Testis (tissue), 3 donors: ENCODE results near the gene RNASE8. TPM values are rescaled to one million over a fixed set of nuclear protein-coding genes. Genes with fewer than 3 reads are reported as not detected.

Experiments
- DNase-seq: peaks from one replicate; pipeline ENCODE4 v3.0.0-alpha.2; 2019
- H3K27ac ChIP-seq, 2 donors: fragments of 200-600 bp; sonication (generic); one replicate each; pipeline ENCODE4 v1.5.1; 2019
- H3K27me3 ChIP-seq: fragments of 200-600 bp; sonication (generic); one replicate; pipeline ENCODE4 v1.5.1; 2019
- H3K36me3 ChIP-seq: fragments of 200-600 bp; sonication (generic); one replicate; pipeline ENCODE4 v1.5.1; 2017; ENCODE audit warnings: low read depth; ENCODE audit errors: missing control alignments
- H3K4me1 ChIP-seq: fragments of 200-600 bp; sonication (generic); one replicate; pipeline ENCODE4 v1.5.1; 2019
- H3K4me3 ChIP-seq, 2 donors: fragments of 200-600 bp; sonication (generic); one replicate each; pipeline ENCODE4 v1.5.1; 2017 to 2019
- H3K9me3 ChIP-seq: fragments of 200-600 bp; sonication (generic); one replicate; pipeline ENCODE4 v1.5.1; 2017
- POLR2A ChIP-seq: fragments of 450-650 bp; IDR thresholded peaks from one replicate; pipeline ENCODE4 v1.6.1; 2017; ENCODE audit warnings: antibody characterized with exemption, mild to moderate bottlenecking, moderate library complexity
- WGBS, 2 donors: methylation state at CpG; one replicate each; pipeline ENCODE4 v1.1.5; 2018; 5-methylcytosine and 5-hydroxymethylcytosine counted together
- intact Hi-C: fragments of 100-400 bp; cut with DNase I; formaldehyde crosslinking; loops from one replicate; pipeline ENCODE4 v1.15.1; 2023; ENCODE audit warnings: low total_unique reads
- polyA plus RNA-seq: library from polyadenylated mRNA; stranded (reverse); fragments of 350-450 nt; fragmentation: Illumina TruSeq; extraction: RNeasy Lipid Tissue Mini Kit (QIAGEN cat#74804); gene quantifications from one replicate; pipeline ENCODE4 v1.2.3, GENCODE V29; 2014; ENCODE audit warnings: low read depth, low replicate concordance; ENCODE audit not compliant: insufficient read depth
- total RNA-seq, 2 donors: library from RNA; depleted of rRNA; stranded (reverse); fragments of >200 nt; gene quantifications; one replicate each; pipeline ENCODE4 v1.2.3, GENCODE V29; 2016
- TF ChIP-seq, protein P1 (sequence below), 3 experiments: fragments of 450-650 bp in 2 of 3; fragments of 200-600 bp in 1 of 3; sonication (generic) in 1 of 3; IDR thresholded peaks; one replicate each; pipeline ENCODE4 v1.5.1; 2016 to 2019; ENCODE audit warnings: antibody characterized with exemption in 3 of 3, mild to moderate bottlenecking in 2 of 3, moderate library complexity in 1 of 3

Gene RNASE8
- total and polyA plus RNA-seq, 3 donors from 2014 or later, result not detected

DNA sequence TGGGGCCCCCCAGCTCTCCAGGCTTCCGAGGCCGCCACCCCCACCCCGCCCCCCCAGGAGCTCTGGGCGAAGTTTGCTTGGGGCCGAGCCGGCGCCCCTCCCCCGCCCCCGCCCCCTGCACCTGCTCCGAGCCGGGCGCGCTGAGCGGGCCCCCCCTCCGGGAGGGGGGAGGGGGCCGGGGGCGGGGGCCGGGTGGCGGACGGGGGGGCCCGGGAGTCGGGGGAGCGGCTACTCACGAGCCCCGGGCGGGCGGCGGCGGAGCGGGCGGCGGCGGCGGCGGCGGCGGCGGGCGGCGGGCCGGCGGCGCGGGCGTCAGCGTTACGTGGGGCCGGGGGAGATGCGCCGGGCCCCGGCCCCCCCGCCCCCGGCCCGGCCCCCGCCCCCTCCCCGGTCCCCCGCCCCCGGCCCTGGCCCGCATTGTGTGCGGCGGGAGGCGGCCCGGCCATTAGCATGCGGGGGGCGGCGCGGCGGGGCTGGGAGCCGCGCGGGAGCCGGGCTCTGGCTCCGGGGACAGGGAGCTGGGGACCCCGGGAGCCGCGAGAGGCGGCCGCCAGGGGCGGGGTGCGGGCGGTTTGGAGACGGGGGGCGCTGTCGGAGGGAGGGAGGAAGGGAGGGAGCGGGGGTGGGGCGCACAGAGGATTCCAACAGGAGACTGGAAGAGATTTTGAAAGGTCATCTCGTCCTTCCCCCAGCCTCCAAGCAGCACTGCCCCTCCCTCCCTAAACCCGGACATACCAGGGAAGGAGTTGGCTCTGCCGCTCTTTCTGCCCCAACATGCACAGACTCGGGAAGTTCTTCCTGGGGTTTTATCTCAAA is 40.7 kb downstream of the RNASE8 start, which contains the start of gene ZNF219:
Gene ZNF219 (minus strand): TSS at position 580 of the 816 bp plus-strand sequence. CDS start 5,064 bp downstream, outside the sequence.
- Histone ChIP-seq H3K27ac (peak within 1 kb of the TSS; percentile 89 to 94), H3K36me3 (no peaks in the 10 kb centered on the region), H3K4me3 (peak within 1 kb of the TSS; percentile 70 to 71), H3K4me1 (peaks cover 33% of the 10 kb centered on the region), H3K27me3 (no peaks in the 10 kb centered on the region), H3K9me3 (no peaks in the 10 kb centered on the region)
- 0% methylated on average over 4 to 30 of the region's 90 CpGs for WGBS, 2 donors
- no peak for TF ChIP-seq POLR2A
- TF ChIP-seq, protein P1, sequence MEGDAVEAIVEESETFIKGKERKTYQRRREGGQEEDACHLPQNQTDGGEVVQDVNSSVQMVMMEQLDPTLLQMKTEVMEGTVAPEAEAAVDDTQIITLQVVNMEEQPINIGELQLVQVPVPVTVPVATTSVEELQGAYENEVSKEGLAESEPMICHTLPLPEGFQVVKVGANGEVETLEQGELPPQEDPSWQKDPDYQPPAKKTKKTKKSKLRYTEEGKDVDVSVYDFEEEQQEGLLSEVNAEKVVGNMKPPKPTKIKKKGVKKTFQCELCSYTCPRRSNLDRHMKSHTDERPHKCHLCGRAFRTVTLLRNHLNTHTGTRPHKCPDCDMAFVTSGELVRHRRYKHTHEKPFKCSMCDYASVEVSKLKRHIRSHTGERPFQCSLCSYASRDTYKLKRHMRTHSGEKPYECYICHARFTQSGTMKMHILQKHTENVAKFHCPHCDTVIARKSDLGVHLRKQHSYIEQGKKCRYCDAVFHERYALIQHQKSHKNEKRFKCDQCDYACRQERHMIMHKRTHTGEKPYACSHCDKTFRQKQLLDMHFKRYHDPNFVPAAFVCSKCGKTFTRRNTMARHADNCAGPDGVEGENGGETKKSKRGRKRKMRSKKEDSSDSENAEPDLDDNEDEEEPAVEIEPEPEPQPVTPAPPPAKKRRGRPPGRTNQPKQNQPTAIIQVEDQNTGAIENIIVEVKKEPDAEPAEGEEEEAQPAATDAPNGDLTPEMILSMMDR (IDR thresholded peaks at IDR 0.05), result no peak
- peak; percentile 75 for DNase-seq
- intact Hi-C loops, result loop anchor here (10.0 kb wide), 1 partner anchor 83 kb away; no protein-coding TSS in a partner anchor

DNA sequence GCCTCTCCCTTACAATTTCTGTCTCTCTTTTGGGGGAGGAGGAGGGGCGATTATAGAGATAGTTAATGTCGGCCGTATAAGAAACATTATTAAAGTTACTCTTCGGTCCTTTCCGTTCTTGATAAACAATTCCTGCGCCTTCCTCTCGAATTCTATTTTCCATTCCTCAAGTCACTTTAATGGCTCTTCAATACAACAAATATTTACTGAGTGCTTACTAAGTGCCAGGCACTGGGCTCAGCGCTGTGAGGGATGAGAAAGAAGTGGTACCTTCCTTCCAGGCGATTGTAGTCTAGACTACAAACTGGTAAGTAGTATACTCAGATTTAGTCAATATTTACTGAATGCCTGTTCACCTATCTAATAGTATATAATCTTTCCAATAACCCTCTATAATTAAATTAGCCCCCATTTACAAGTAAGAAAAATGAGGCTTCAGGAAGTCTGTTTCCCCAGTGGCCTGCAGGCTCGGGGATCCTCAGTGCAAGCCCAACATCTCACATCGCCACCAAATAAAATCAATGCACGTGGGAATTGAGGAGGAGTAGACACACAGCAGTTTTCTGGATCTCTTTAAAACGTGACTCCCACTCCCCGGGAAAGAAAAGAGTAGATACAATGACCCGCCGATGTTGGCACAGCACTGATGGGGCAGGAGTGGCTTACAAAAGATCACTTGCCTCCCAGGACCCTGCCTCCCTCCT is 41.4 kb downstream of the RNASE8 start:
- H3K27me3 ChIP-seq, result no peaks in the 10 kb centered on the region
- peak overlapping the region; percentile 89 to 94 for H3K27ac ChIP-seq
- intact Hi-C loops, result loop anchor here (10.0 kb wide), 1 partner anchor 84 kb away; no protein-coding TSS in a partner anchor
- peak; percentile 48 for DNase-seq
- no peak for TF ChIP-seq POLR2A
- TF ChIP-seq, protein P1 (IDR thresholded peaks at IDR 0.05), result no peak
- H3K36me3 ChIP-seq, result no peaks in the 10 kb centered on the region
- H3K9me3 ChIP-seq, result no peaks in the 10 kb centered on the region
- peaks cover 31% of the 10 kb centered on the region for H3K4me1 ChIP-seq
- 5 to 8% methylated on average over 16 of the region's 16 CpGs for WGBS, 2 donors
- H3K4me3 ChIP-seq, result peak overlapping the region; percentile 70 to 71

DNA sequence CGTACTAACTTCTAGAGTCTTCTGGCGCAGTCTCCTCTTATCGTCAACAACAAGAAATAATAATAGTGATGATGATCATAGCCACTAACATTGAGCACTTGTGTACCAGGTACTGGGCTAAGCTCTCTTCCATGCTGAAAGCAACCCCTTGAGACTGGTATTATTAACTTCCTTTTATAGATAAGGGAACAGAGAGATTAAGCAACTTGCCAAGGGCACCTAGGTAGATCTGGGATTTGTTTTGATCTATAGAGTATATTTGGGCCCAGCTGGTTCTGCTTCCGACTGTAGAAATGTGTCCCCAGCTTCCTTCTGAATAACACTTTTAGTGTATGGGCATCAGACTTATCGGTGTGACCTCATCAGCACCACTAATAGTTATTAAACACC is 42.0 kb downstream of the RNASE8 start:
- H3K4me1 ChIP-seq, result peaks cover 31% of the 10 kb centered on the region
- WGBS, 2 donors, result 50% methylated on average over 5 of the region's 5 CpGs
- DNase-seq, result no peak

DNA sequence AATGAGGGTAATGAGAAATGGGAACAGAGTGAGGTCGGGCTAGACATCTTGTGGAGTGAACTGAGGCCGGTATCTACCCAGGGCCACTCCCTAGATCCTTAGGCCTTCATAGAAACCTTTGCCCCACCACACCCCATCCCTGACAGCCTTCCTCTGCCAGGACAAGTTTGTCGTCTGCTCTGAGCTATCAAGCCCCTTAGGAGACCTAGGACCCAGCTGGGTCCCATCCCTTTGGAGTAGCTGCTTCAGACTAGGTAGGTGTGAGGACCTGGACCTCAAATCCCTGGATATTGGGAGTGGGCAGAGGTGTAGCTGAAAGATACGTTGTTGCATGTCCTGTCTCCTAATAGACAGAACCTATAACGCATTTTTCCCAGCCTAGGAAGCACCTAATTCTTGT is 43.3 kb downstream of the RNASE8 start, which contains the start of gene TMEM253:
Gene TMEM253 (plus strand): TSS at position 136 of the 400 bp plus-strand sequence. CDS start 278 bp downstream, outside the sequence.
- Histone ChIP-seq H3K27me3 (no peaks in the 10 kb centered on the region), H3K9me3 (no peaks in the 10 kb centered on the region), H3K27ac (peak within 1 kb of the TSS in 1 of 2 donors; percentile 89), H3K36me3 (no peaks in the 10 kb centered on the region), H3K4me3 (no peak within 1 kb of the TSS), H3K4me1 (peaks cover 41% of the 10 kb centered on the region)
- no peak for TF ChIP-seq POLR2A
- TF ChIP-seq, protein P1 (IDR thresholded peaks at IDR 0.05), result no peak
- intact Hi-C loops, result no loop called here
- DNase-seq, result no peak
- 84 to 90% methylated on average over 5 of the region's 5 CpGs for WGBS, 2 donors

More for the DNA sequence above, 42.0 kb downstream of the RNASE8 start:
- TF ChIP-seq POLR2A, result no peak
- TF ChIP-seq, protein P1 (IDR thresholded peaks at IDR 0.05), result no peak
- H3K27me3 ChIP-seq, result no peaks in the 10 kb centered on the region
- H3K9me3 ChIP-seq, result no peaks in the 10 kb centered on the region
- peak overlapping the region; percentile 89 to 94 for H3K27ac ChIP-seq
- intact Hi-C loops, result loop anchor here (10.0 kb wide), 1 partner anchor 85 kb away; no protein-coding TSS in a partner anchor
- H3K4me3 ChIP-seq, result no peak overlapping the region
- no peaks in the 10 kb centered on the region for H3K36me3 ChIP-seq
